ENCODE results near the gene PLA2G4C. TPM values are rescaled to one million over a fixed set of nuclear protein-coding genes. Genes with fewer than 3 reads are reported as not detected.
A peak's percentile ranks its signal among the peaks of the same experiment; 100 is the strongest.

Gene PLA2G4C
- total RNA-seq, 6 experiments from 2014 or later = 3.8 to 5.3 (median 4.8) TPM

DNA sequence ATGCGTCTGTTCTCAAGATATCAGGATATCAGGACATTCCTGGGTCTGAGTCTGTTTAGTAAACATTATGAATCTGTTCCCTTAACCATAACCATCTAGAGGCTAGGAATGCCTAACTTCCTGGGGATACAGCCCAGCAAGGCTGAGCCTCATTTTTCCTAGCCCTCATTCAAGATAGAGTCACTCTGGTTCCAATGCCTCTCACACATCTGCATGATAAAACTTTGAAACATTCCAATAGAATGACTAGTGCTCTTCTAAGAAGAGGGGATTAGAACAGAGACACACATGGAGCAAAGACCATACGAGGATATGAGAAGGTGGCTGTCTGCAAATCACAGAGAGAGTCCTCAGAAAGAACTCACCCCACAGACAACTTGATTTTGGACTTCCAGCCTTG lies 46.1 kb downstream of the PLA2G4C start:
- TF ChIP-seq, protein P1, sequence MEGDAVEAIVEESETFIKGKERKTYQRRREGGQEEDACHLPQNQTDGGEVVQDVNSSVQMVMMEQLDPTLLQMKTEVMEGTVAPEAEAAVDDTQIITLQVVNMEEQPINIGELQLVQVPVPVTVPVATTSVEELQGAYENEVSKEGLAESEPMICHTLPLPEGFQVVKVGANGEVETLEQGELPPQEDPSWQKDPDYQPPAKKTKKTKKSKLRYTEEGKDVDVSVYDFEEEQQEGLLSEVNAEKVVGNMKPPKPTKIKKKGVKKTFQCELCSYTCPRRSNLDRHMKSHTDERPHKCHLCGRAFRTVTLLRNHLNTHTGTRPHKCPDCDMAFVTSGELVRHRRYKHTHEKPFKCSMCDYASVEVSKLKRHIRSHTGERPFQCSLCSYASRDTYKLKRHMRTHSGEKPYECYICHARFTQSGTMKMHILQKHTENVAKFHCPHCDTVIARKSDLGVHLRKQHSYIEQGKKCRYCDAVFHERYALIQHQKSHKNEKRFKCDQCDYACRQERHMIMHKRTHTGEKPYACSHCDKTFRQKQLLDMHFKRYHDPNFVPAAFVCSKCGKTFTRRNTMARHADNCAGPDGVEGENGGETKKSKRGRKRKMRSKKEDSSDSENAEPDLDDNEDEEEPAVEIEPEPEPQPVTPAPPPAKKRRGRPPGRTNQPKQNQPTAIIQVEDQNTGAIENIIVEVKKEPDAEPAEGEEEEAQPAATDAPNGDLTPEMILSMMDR (IDR thresholded peaks at IDR 0.05) = no peak
- H3K27me3 Mint-ChIP-seq (ENCODE audit: insufficient read depth) = peaks cover 6% of the 10 kb centered on the region
- H3K9me3 Mint-ChIP-seq = peaks cover 5% of the 10 kb centered on the region; the same call in 1 of the 2 replicates
- H3K4me1 Mint-ChIP-seq (ENCODE audit: low read depth) = peaks cover 13% of the 10 kb centered on the region
- H3K27ac Mint-ChIP-seq = 0 out of 2 replicates have a peak overlapping the region, but pooled peaks have one; percentile 5
- peak; percentile 12 for DNase-seq
- no peak overlapping the region for H3K4me3 Mint-ChIP-seq
- H3K36me3 Mint-ChIP-seq (ENCODE audit: low read depth) = peaks cover 6% of the 10 kb centered on the region

DNA sequence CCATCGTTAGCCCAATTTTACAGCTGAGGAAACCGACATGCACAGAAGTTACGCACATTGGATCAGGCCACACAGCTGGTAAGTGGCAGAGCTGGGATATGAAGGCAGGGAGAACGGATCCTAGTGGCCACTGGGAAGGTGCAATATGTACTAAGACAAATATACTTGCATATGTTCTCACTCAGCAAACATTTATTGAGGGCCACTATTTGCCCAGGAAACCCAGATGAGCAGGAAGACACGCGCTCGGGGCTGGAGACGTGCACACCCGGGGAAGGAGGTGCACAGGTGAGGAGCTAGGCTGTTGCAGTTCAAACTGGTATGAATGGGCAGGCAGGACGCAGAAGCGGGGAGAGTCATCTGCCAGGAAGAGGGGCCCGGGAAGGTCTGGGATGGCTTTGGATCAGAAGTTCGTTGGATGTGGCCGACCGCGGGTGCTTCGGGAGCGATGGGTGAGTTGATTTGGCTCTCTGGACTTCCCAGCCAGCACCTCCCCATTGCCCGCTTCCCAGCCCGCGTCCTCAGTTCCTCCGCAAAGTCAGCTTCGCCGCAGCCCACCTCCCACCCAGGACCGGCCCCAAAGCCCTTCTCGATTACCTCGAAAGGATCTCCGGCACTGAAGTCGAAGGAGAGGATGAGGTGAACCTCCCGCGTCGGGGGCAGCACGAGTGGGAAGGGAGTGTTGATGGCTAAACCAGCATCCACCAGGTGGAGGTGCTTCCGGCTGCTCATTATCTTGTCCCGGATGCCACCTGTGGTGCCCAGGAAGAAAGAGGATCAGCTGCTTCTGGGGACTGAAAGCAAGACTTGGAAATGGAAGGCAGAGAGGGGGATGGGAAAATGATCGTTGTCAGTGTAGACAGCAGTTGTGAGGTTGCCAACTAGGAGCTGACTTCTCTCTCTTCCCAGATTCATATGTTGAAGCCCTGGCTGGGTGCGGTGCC lies 48.9 kb downstream of the PLA2G4C start:
- Mint-ChIP-seq H3K9me3 (peaks cover 5% of the 10 kb centered on the region; the same call in 1 of the 2 replicates), H3K27me3 (ENCODE audit: insufficient read depth) (peaks cover 4% of the 10 kb centered on the region; the same call in 1 of the 2 replicates), H3K4me1 (ENCODE audit: low read depth) (peaks cover 13% of the 10 kb centered on the region), H3K4me3 (no peak overlapping the region), H3K36me3 (ENCODE audit: low read depth) (peaks cover 6% of the 10 kb centered on the region), H3K27ac (no peak overlapping the region)
- TF ChIP-seq, protein P1 (IDR thresholded peaks at IDR 0.05) = no peak
- no peak for DNase-seq

DNA sequence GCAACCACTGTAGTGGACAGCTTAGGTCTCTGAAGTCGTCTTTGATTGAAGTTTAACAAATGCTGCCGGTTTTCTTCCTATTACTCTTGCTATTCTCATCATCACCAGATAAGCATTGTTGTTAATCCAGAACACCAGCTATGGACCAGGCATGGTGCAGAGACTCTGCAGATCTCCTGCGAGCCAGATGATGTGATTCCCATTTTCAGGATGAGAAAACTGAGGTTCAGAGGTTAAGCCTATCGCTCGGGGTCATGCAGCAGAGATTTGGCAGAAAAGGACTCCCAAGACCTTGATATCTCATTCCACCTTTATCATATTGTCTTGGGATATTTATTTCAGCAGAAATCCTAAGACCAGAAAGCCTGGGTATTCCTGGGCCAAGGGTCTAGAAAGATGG lies 50.2 kb downstream of the PLA2G4C start:
- Mint-ChIP-seq H3K4me3 (no peak overlapping the region), H3K4me1 (ENCODE audit: low read depth) (peaks cover 13% of the 10 kb centered on the region), H3K27ac (no peak overlapping the region), H3K27me3 (ENCODE audit: insufficient read depth) (peaks cover 9% of the 10 kb centered on the region; the same call in 1 of the 2 replicates), H3K36me3 (ENCODE audit: low read depth) (peaks cover 6% of the 10 kb centered on the region), H3K9me3 (peaks cover 5% of the 10 kb centered on the region; the same call in 1 of the 2 replicates)
- DNase-seq = no peak
- TF ChIP-seq, protein P1 (IDR thresholded peaks at IDR 0.05) = no peak

DNA sequence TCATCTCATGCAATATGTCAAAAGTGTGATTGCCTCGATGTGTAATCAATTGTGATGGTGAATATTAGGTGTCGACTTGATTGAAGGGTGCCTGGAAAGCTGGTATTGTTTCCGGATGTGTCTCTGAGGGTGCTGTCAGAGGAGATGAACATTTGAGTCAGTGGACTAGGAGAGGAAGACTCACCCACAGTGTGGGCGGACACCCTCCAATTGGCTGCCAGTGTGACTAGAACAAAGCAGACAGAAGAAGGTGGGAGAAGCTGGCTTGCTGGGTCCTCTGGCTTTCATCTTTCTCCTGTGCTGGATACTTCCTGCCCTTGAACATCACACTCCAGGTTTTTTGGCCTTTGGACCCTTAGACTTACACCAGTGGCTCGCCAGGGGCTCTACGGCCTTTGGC lies 51.3 kb downstream of the PLA2G4C start:
- TF ChIP-seq, protein P1 (IDR thresholded peaks at IDR 0.05) = no peak
- H3K27me3 Mint-ChIP-seq (ENCODE audit: insufficient read depth) = peaks cover 11% of the 10 kb centered on the region; the same call in 1 of the 2 replicates
- H3K4me1 Mint-ChIP-seq (ENCODE audit: low read depth) = peaks cover 7% of the 10 kb centered on the region
- no peak overlapping the region for H3K27ac Mint-ChIP-seq
- DNase-seq = no peak
- H3K9me3 Mint-ChIP-seq = peaks cover 4% of the 10 kb centered on the region; the same call in 1 of the 2 replicates
- H3K36me3 Mint-ChIP-seq (ENCODE audit: low read depth) = peaks cover under 1% of the 10 kb centered on the region; the same call in 1 of the 2 replicates
- H3K4me3 Mint-ChIP-seq = no peak overlapping the region

DNA sequence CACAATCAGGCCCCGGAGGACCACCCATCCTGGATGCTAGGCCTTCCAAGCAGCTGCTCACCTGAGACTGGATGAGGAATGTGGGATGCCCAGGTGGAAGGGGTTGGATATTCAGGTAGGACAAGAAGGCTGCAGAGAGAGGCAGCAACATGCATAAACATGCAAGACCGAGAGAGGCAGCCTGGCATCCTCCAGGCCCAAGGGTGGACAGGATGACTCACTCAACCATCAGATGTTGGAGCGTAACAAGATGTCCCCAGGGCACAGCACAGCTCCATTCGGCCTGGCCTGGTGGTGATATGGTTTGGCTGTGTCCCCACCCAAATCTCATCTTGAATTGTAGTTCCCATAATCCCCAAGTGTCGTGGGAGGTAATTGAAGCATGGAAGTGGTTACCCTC lies 56.8 kb downstream of the PLA2G4C start:
- Mint-ChIP-seq H3K4me3 (no peak overlapping the region), H3K27me3 (ENCODE audit: insufficient read depth) (peaks cover 8% of the 10 kb centered on the region), H3K27ac (no peak overlapping the region), H3K36me3 (ENCODE audit: low read depth) (no peaks in the 10 kb centered on the region; the same call in 1 of the 2 replicates), H3K4me1 (ENCODE audit: low read depth) (peaks cover 5% of the 10 kb centered on the region; the same call in 1 of the 2 replicates), H3K9me3 (peaks cover 13% of the 10 kb centered on the region; the same call in 1 of the 2 replicates)
- TF ChIP-seq, protein P1 (IDR thresholded peaks at IDR 0.05) = no peak
- peak; percentile 11 for DNase-seq

Measured in HFFc6 (cell line).